SK-N-SH (cell line): ENCODE data around the gene BTNL2. TPM values are rescaled to one million over a fixed set of nuclear protein-coding genes. Genes with fewer than 3 reads are reported as not detected.

Experiments used
- CTCF ChIA-PET: fragments of 300-600, 350-600 bp; formaldehyde crosslinking; extraction: SDS; loops from one replicate; lab custom pipeline; 2021; lab: Yijun Ruan, JAX
- POLR2A ChIA-PET: fragments of 350-600 bp; sonication (Branson Sonifier 250); formaldehyde crosslinking; extraction: SDS; loops from one replicate; lab custom pipeline; 2020; ENCODE audit warnings: antibody characterized with exemption, inconsistent platforms; lab: Yijun Ruan, JAX
- DNase-seq: peaks from one replicate; pipeline ENCODE4 v3.0.0; 2012
- H2AFZ ChIP-seq: fragments of 200-600 bp; sonication (generic); 2 replicates; pipeline ENCODE4 v1.8.1; 2016; ENCODE audit warnings: antibody characterized with exemption, mild to moderate bottlenecking, low read depth
- H3F3A ChIP-seq: fragments of 200-600 bp; sonication (generic); replicated peaks from 2 replicates; pipeline ENCODE3; 2016; ENCODE audit warnings: antibody characterized with exemption, mild to moderate bottlenecking; ENCODE audit not compliant: insufficient read depth
- H3K27ac ChIP-seq, 2 experiments: fragments of 200-500 bp in 1 of 2; fragments of 200-600 bp in 1 of 2; sonication (Bioruptor generic) in 1 of 2; sonication (generic), shearing (Covaris generic) in 1 of 2; 2 replicates each; pipeline versions ENCODE4 v1.5.1 to v1.6.1; 2014 to 2016; ENCODE audit warnings: low read depth in 2 of 2, inconsistent platforms in 1 of 2, low read length in 1 of 2, mild to moderate bottlenecking in 1 of 2, mixed read lengths in 1 of 2
- H3K27me3 ChIP-seq: fragments of 200-600 bp; sonication (generic), shearing (Covaris generic); 2 replicates; pipeline ENCODE4 v1.6.1; 2016; ENCODE audit warnings: mixed run types; ENCODE audit not compliant: insufficient read depth
- H3K36me3 ChIP-seq, 2 experiments: fragments of 200-500 bp in 1 of 2; fragments of 200-600 bp in 1 of 2; sonication (Bioruptor generic) in 1 of 2; sonication (generic) in 1 of 2; replicated peaks in 1 of 2; 2 replicates each; pipeline versions ENCODE3 to v1.5.1; 2014 to 2016; ENCODE audit warnings: low read length in 1 of 2, mild to moderate bottlenecking in 1 of 2; ENCODE audit not compliant: insufficient read depth in 2 of 2, control insufficient read depth in 1 of 2
- H3K4me1 ChIP-seq, 2 experiments: fragments of 200-500 bp in 1 of 2; fragments of 200-600 bp in 1 of 2; sonication (Bioruptor generic) in 1 of 2; sonication (generic), shearing (Covaris generic) in 1 of 2; 2 replicates each; pipeline versions ENCODE4 v1.5.1 to v1.6.1; 2014 to 2016; ENCODE audit warnings: low read depth in 1 of 2, low read length in 1 of 2, mixed run types in 1 of 2; ENCODE audit not compliant: insufficient read depth in 2 of 2, control insufficient read depth in 1 of 2
- H3K4me2 ChIP-seq: fragments of 200-600 bp; sonication (generic), shearing (Covaris generic); 2 replicates; pipeline ENCODE4 v1.6.1; 2017; ENCODE audit warnings: mixed run types
- H3K4me3 ChIP-seq, 2 experiments: fragments of 200-500 bp in 1 of 2; fragments of 200-600 bp in 1 of 2; sonication (Bioruptor generic) in 1 of 2; sonication (generic), shearing (Covaris generic) in 1 of 2; 2 replicates each; pipeline versions ENCODE4 v1.5.1 to v1.8.1; 2014 to 2016; ENCODE audit warnings: low read depth in 2 of 2, inconsistent platforms in 1 of 2, low read length in 1 of 2, mild to moderate bottlenecking in 1 of 2, mixed read lengths in 1 of 2, moderate library complexity in 1 of 2
- H3K79me2 ChIP-seq: fragments of 200-600 bp; sonication (generic); 2 replicates; pipeline ENCODE4 v1.8.1; 2017; ENCODE audit warnings: mild to moderate bottlenecking; ENCODE audit not compliant: insufficient read depth
- H3K9ac ChIP-seq: fragments of 200-600 bp; sonication (generic); 2 replicates; pipeline ENCODE4 v1.6.1; 2017; ENCODE audit warnings: mixed run types
- H3K9me2 ChIP-seq: fragments of 200-600 bp; sonication (generic); 2 replicates; pipeline ENCODE4 v1.6.1; 2017; ENCODE audit warnings: mixed run types
- H3K9me3 ChIP-seq: fragments of 200-600 bp; sonication (generic); 2 replicates; pipeline ENCODE4 v1.6.1; 2017; ENCODE audit warnings: mixed run types, mild to moderate bottlenecking, moderate library complexity
- H4K20me1 ChIP-seq: fragments of 200-600 bp; sonication (generic); 2 replicates; pipeline ENCODE4 v1.6.1; 2017; ENCODE audit warnings: mild to moderate bottlenecking, mixed run types; ENCODE audit not compliant: insufficient read depth
- ELF1 ChIP-seq: IDR thresholded peaks from 2 replicates; pipeline ENCODE4 v1.4.0; 2012
- EP300 ChIP-seq, 2 experiments: IDR thresholded peaks; 2 replicates each; pipeline versions ENCODE4 v1.4.0 to v1.6.1; 2012; ENCODE audit warnings: borderline replicate concordance in 1 of 2, low read depth in 1 of 2, low read length in 1 of 2
- IRF3 ChIP-seq: fragments of 150-350 bp; IDR thresholded peaks from 2 replicates; pipeline ENCODE4 v1.6.1; 2016; ENCODE audit warnings: mild to moderate bottlenecking, low read depth, low read length
- NFIC ChIP-seq: IDR thresholded peaks from 2 replicates; pipeline ENCODE4 v1.4.0; 2012; ENCODE audit warnings: borderline replicate concordance
- RCOR1 ChIP-seq: fragments of 150-350 bp; IDR thresholded peaks from 2 replicates; pipeline ENCODE4 v1.6.1; 2017; ENCODE audit warnings: antibody characterized with exemption, low read length
- REST ChIP-seq: IDR thresholded peaks from 2 replicates; pipeline ENCODE4 v1.6.1; 2012; ENCODE audit warnings: mild to moderate bottlenecking, low read depth, low read length, moderate library complexity
- TEAD4 ChIP-seq: IDR thresholded peaks from 2 replicates; pipeline ENCODE4 v1.4.0; 2012; ENCODE audit warnings: mild to moderate bottlenecking, borderline replicate concordance; ENCODE audit not compliant: insufficient read depth
- ZBTB33 ChIP-seq: IDR thresholded peaks from 2 replicates; pipeline ENCODE4 v1.4.0; 2012; ENCODE audit warnings: low read depth, borderline replicate concordance
- WGBS: methylation state at CpG from one replicate; pipeline ENCODE4 v1.1.6; 2017; ENCODE audit warnings: low lambda C conversion rate; 5-methylcytosine and 5-hydroxymethylcytosine counted together
- polyA plus RNA-seq, 3 experiments: library from polyadenylated mRNA; depleted of rRNA; stranded (reverse); fragments of >200 nt; gene quantifications; 2 replicates each; pipeline ENCODE4 v1.2.3, GENCODE V29; 2012
- TF ChIP-seq, protein P1 (sequence below): fragments of 200-600 bp; sonication (generic); IDR thresholded peaks from 2 replicates; pipeline ENCODE4 v1.6.1; 2017; ENCODE audit warnings: antibody characterized with exemption, mild to moderate bottlenecking, moderate library complexity
- TF ChIP-seq, protein P2 (sequence below): IDR thresholded peaks from 2 replicates; pipeline ENCODE4; 2012
- TF ChIP-seq, protein P3 (sequence below): IDR thresholded peaks from 2 replicates; pipeline ENCODE4 v1.4.0; 2012; ENCODE audit warnings: low read depth, borderline replicate concordance

BTNL2 gene
- polyA plus RNA-seq, 1 of the 3 experiments (the other 2 are of a cell fraction), result not detected

- ChIA-PET CTCF (no interaction called here), POLR2A (no interaction called here)
- Histone ChIP-seq H3K27ac (no peak overlapping the region), H3K9me2 (no peaks in the 10 kb centered on the region), H3K36me3 (no peaks in the 10 kb centered on the region), H3K4me2 (no peak overlapping the region), H3K27me3 (peaks cover 17% of the 10 kb centered on the region; the same call in 1 of the 2 replicates), H3K79me2 (no peaks in the 10 kb centered on the region), H3K9ac (no peak overlapping the region), H4K20me1 (no peaks in the 10 kb centered on the region), H3K4me3 (no peak overlapping the region), H3K4me1 (no peaks in the 10 kb centered on the region), H3K9me3 (no peaks in the 10 kb centered on the region), H3F3A (no peaks in the 10 kb centered on the region), H2AFZ (no peak overlapping the region)
- TF ChIP-seq EP300 (IDR thresholded peaks at IDR 0.05; ENCODE audit: borderline replicate concordance in 1 of 2, low read depth in 1 of 2, low read length in 1 of 2) (no peak), TEAD4 (no peak), ZBTB33 (no peak), RCOR1 (no peak), NFIC (no peak)
- TF ChIP-seq, protein P1, sequence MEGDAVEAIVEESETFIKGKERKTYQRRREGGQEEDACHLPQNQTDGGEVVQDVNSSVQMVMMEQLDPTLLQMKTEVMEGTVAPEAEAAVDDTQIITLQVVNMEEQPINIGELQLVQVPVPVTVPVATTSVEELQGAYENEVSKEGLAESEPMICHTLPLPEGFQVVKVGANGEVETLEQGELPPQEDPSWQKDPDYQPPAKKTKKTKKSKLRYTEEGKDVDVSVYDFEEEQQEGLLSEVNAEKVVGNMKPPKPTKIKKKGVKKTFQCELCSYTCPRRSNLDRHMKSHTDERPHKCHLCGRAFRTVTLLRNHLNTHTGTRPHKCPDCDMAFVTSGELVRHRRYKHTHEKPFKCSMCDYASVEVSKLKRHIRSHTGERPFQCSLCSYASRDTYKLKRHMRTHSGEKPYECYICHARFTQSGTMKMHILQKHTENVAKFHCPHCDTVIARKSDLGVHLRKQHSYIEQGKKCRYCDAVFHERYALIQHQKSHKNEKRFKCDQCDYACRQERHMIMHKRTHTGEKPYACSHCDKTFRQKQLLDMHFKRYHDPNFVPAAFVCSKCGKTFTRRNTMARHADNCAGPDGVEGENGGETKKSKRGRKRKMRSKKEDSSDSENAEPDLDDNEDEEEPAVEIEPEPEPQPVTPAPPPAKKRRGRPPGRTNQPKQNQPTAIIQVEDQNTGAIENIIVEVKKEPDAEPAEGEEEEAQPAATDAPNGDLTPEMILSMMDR, result no peak
- 0% methylated on average over 6 of the region's 6 CpGs for WGBS
- no peak for DNase-seq
Measured at GRCh38 chr6:32387589-32388340, 19.2 kb downstream of the BTNL2 start.

- Histone ChIP-seq H4K20me1 (no peaks in the 10 kb centered on the region), H3F3A (no peaks in the 10 kb centered on the region), H3K79me2 (no peaks in the 10 kb centered on the region), H3K9me3 (no peaks in the 10 kb centered on the region), H3K9me2 (no peaks in the 10 kb centered on the region), H3K4me3 (no peak overlapping the region), H3K36me3 (no peaks in the 10 kb centered on the region), H3K4me2 (no peak overlapping the region), H3K4me1 (no peaks in the 10 kb centered on the region), H3K9ac (no peak overlapping the region), H3K27ac (no peak overlapping the region), H3K27me3 (peaks cover 17% of the 10 kb centered on the region; the same call in 1 of the 2 replicates), H2AFZ (no peak overlapping the region)
- ChIA-PET POLR2A (no interaction called here), CTCF (no interaction called here)
- WGBS, result 26% methylated on average over 1 of the region's 1 CpG
- DNase-seq, result no peak
- TF ChIP-seq, protein P2, sequence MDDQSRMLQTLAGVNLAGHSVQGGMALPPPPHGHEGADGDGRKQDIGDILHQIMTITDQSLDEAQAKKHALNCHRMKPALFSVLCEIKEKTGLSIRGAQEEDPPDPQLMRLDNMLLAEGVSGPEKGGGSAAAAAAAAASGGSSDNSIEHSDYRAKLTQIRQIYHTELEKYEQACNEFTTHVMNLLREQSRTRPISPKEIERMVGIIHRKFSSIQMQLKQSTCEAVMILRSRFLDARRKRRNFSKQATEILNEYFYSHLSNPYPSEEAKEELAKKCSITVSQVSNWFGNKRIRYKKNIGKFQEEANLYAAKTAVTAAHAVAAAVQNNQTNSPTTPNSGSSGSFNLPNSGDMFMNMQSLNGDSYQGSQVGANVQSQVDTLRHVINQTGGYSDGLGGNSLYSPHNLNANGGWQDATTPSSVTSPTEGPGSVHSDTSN, result no peak
- TF ChIP-seq IRF3, result no peak
- TF ChIP-seq EP300 (IDR thresholded peaks at IDR 0.05; ENCODE audit: borderline replicate concordance in 1 of 2, low read depth in 1 of 2, low read length in 1 of 2), result no peak
- TF ChIP-seq, protein P3, sequence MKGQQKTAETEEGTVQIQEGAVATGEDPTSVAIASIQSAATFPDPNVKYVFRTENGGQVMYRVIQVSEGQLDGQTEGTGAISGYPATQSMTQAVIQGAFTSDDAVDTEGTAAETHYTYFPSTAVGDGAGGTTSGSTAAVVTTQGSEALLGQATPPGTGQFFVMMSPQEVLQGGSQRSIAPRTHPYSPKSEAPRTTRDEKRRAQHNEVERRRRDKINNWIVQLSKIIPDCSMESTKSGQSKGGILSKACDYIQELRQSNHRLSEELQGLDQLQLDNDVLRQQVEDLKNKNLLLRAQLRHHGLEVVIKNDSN, result no peak
- TF ChIP-seq ELF1, result no peak
- TF ChIP-seq REST, result no peak
- TF ChIP-seq ZBTB33, result no peak
Measured at GRCh38 chr6:32386040-32386439, 20.9 kb downstream of the BTNL2 start.
